KMS-11 (cell line): ENCODE results near the gene SEC22A.

Experiments used
- H2AFZ ChIP-seq: fragments of 200-600 bp; sonication (generic); 2 replicates; pipeline ENCODE4 v1.6.1; 2016; ENCODE audit warnings: antibody characterized with exemption, mixed run types, low read depth
- H3K27ac ChIP-seq: fragments of 200-600 bp; sonication (generic); 2 replicates; pipeline ENCODE4 v1.6.1; 2016; ENCODE audit warnings: mild to moderate bottlenecking, mixed run types
- H3K27me3 ChIP-seq: fragments of 200-600 bp; sonication (generic); 2 replicates; pipeline ENCODE4 v1.6.1; 2017; ENCODE audit warnings: mild to moderate bottlenecking, low read depth, mixed run types, moderate library complexity; ENCODE audit not compliant: insufficient read depth
- H3K36me3 ChIP-seq: fragments of 200-600 bp; sonication (generic); 2 replicates; pipeline ENCODE4 v1.6.1; 2017; ENCODE audit warnings: mild to moderate bottlenecking, mixed run types; ENCODE audit not compliant: insufficient read depth
- H3K4me1 ChIP-seq: fragments of 200-600 bp; sonication (generic); 2 replicates; pipeline ENCODE4 v1.6.1; 2016; ENCODE audit warnings: mild to moderate bottlenecking, low read depth, mixed run types; ENCODE audit not compliant: poor library complexity, severe bottlenecking
- H3K4me2 ChIP-seq: fragments of 200-600 bp; sonication (generic); 2 replicates; pipeline ENCODE4 v1.7.0; 2016; ENCODE audit warnings: mild to moderate bottlenecking, mixed run types
- H3K4me3 ChIP-seq: fragments of 200-600 bp; sonication (generic); IDR thresholded peaks from 2 replicates; pipeline ENCODE4 v1.6.1; 2017; ENCODE audit warnings: low read depth, low read length, mixed read lengths; ENCODE audit not compliant: insufficient read depth
- H3K79me2 ChIP-seq: fragments of 200-600 bp; sonication (generic); 2 replicates; pipeline ENCODE4 v1.6.1; 2016; ENCODE audit warnings: low read depth, mixed run types; ENCODE audit not compliant: insufficient read depth
- H3K9ac ChIP-seq: fragments of 200-600 bp; sonication (generic); 2 replicates; pipeline ENCODE4 v1.6.1; 2016; ENCODE audit warnings: mild to moderate bottlenecking, mixed run types
- H4K20me1 ChIP-seq: fragments of 200-600 bp; sonication (generic); 2 replicates; pipeline ENCODE4 v1.6.1; 2016; ENCODE audit warnings: mild to moderate bottlenecking, mixed run types; ENCODE audit not compliant: insufficient read depth
- CTCF ChIP-seq: fragments of 200-600 bp; sonication (generic); conservative IDR thresholded peaks from 2 replicates; pipeline ENCODE4 v1.6.1; 2017; ENCODE audit warnings: low read depth, mild to moderate bottlenecking, antibody characterized with exemption, low read length, moderate library complexity, mixed read lengths

SEC22A gene

GRCh38 chr3:123239756-123240155 is 38.0 kb downstream of the SEC22A start:
- no peak for TF ChIP-seq CTCF
- no peak overlapping the region for H3K27ac ChIP-seq

GRCh38 chr3:123244128-123244527 is 42.4 kb downstream of the SEC22A start:
- Histone ChIP-seq H3K27ac (no peak overlapping the region), H3K4me2 (no peak overlapping the region)

More at GRCh38 chr3:123239756-123240155, 38.0 kb downstream of the SEC22A start:
- Histone ChIP-seq H2AFZ (no peak overlapping the region), H3K4me2 (no peak overlapping the region), H4K20me1 (no peaks in the 10 kb centered on the region), H3K79me2 (no peaks in the 10 kb centered on the region), H3K4me3 (no peak overlapping the region), H3K27me3 (no peaks in the 10 kb centered on the region), H3K9ac (no peak overlapping the region), H3K36me3 (no peaks in the 10 kb centered on the region), H3K4me1 (no peaks in the 10 kb centered on the region)

GRCh38 chr3:123246866-123247265 is 45.1 kb downstream of the SEC22A start:
- Histone ChIP-seq H3K4me2 (no peak overlapping the region), H3K9ac (no peak overlapping the region), H3K27me3 (no peaks in the 10 kb centered on the region), H2AFZ (no peak overlapping the region), H3K36me3 (no peaks in the 10 kb centered on the region), H3K4me1 (no peaks in the 10 kb centered on the region), H3K79me2 (no peaks in the 10 kb centered on the region), H4K20me1 (no peaks in the 10 kb centered on the region), H3K4me3 (no peak overlapping the region), H3K27ac (no peak overlapping the region)
- no peak for TF ChIP-seq CTCF

More at GRCh38 chr3:123244128-123244527, 42.4 kb downstream of the SEC22A start:
- no peaks in the 10 kb centered on the region for H3K36me3 ChIP-seq
- H3K27me3 ChIP-seq = no peaks in the 10 kb centered on the region
- no peak overlapping the region for H3K9ac ChIP-seq
- no peaks in the 10 kb centered on the region for H3K4me1 ChIP-seq
- no peak overlapping the region for H3K4me3 ChIP-seq
- H4K20me1 ChIP-seq = no peaks in the 10 kb centered on the region
- TF ChIP-seq CTCF = no peak
- no peak overlapping the region for H2AFZ ChIP-seq
- no peaks in the 10 kb centered on the region for H3K79me2 ChIP-seq

GRCh38 chr3:123256256-123256655 is 54.5 kb downstream of the SEC22A start:
- Histone ChIP-seq H3K27me3 (no peaks in the 10 kb centered on the region), H3K4me1 (peaks cover 7% of the 10 kb centered on the region), H3K9ac (no peak overlapping the region), H3K4me2 (no peak overlapping the region), H4K20me1 (no peaks in the 10 kb centered on the region), H3K36me3 (no peaks in the 10 kb centered on the region), H3K4me3 (no peak overlapping the region), H3K27ac (no peak overlapping the region), H2AFZ (no peak overlapping the region), H3K79me2 (no peaks in the 10 kb centered on the region)
- TF ChIP-seq CTCF = no peak
